GM18873 (cell line): ENCODE data around the gene TNFRSF4.

Source experiments
- ATAC-seq: cut with Tn5 transposase; IDR thresholded peaks from one replicate; pipeline ENCODE4 v1.9.1; 2021; ENCODE audit warnings: mild to moderate bottlenecking, moderate library complexity, moderate number of reproducible peaks; ENCODE audit not compliant: unreplicated experiment, low FRiP score

Gene TNFRSF4

DNA sequence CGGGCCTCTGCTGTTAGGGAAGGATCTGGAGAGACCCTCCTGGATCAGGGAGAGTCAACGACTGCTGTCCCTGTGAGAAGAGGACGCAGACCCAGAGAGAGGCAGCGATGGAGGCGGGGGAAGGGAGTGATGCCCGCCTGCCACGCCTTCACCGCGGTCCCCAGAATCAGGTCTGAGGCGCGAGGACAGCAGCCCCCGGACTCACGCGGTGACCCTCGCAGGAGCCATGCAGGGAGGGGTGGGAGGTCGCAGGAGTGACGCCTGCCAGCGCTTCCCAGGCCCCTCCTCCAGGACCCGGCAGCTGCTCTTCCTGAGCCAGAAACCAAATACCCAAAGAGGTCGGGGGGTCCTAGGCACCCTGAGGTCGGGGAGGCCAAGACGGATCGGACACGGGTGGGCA is 6.2 kb upstream of the TNFRSF4 start:
- no peak for ATAC-seq

DNA sequence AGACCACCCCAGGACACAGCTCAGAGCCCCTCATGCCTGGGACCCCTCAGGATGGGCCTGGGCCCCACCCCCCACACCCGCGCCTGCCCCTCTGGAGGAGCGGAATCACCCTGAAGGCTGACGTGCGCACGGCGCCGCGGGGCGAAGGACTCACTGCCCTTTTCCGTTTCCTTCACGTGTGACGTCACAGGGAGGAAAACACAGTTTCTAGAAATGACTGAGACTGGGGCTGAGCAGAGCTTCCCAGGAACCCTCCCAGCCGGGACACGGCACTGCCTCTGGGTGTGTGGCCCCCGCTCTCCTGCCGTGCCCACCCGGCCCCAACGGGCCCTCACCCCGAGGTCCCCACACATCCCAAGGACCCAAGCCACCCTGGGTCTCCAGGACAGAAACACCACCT is 5.4 kb upstream of the TNFRSF4 start:
- no peak for ATAC-seq

DNA sequence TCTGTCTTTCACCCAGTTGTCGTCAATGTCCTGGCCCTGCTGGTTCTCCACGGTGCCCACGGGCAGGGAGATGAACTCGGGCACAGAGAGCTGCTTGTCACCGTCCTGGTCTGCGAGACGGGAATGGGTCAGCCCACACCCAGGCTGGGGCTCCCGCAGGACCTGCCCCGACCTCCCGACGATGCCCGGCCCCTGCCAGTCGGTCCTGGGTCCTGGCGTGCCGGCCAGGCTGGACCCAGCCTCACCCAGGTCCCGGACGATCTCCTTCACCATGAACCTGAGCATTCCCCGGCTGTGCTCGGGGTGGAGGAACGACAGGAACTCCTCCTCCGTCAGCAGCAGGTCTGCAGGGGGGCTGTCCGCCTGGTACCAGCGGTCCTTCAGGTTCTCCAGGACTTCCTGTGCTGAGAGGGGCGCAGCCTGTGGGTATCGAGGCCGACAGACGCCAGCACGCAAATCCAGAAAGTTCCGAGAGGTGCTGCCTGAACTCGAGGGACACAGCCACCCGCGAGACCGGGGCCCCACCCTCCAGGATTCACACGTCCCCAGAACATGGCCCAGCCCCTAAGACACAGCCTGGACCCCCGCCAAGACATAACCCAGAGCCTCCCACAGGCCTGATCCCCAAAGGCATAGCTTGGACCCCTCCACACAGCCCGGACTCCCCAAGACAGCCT is 4.7 kb upstream of the TNFRSF4 start:
- no peak for ATAC-seq

DNA sequence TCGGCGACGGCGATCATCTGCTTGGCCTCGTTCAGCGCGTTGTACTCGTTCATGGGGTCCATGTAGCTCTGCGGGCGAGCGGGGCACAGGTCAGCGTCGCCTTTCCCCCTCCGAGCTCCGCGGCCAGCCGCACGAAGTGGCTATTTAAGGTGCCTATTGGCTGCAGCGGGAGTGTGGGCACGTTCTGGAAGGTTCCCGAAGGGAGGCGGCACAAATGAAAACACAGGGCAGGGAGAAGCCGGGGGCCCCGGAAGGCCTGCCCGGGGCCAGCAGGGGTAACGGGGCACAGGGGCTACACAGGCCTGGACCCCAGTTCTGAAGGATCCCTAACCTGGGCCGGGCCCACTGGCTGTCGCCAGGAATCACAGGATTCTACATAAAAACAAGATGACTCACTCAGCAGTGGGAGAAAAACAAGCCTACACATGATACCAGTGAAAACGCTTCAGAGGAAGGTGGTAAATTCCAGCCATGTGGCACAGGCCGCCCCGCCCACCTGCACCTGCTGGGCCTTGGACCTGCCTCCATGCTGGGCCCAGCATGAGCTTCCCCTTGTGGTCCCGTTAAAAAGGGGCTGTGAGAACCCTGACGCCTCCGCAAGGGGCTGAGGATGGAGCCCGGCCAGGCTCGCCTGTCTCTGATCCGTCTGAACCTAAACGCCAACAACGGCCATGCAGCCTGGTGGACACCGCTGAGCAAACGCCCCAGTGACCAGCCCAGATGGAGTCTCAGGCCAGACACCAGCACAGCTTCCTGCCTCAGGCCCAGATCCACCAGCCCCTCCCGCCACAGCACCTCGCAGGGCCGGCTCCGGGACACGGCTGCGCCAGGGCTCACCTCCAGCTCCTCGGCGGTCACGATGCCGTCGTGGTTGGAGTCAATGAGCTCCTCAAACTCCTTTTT is 3.9 kb upstream of the TNFRSF4 start:
- ATAC-seq, result no peak

DNA sequence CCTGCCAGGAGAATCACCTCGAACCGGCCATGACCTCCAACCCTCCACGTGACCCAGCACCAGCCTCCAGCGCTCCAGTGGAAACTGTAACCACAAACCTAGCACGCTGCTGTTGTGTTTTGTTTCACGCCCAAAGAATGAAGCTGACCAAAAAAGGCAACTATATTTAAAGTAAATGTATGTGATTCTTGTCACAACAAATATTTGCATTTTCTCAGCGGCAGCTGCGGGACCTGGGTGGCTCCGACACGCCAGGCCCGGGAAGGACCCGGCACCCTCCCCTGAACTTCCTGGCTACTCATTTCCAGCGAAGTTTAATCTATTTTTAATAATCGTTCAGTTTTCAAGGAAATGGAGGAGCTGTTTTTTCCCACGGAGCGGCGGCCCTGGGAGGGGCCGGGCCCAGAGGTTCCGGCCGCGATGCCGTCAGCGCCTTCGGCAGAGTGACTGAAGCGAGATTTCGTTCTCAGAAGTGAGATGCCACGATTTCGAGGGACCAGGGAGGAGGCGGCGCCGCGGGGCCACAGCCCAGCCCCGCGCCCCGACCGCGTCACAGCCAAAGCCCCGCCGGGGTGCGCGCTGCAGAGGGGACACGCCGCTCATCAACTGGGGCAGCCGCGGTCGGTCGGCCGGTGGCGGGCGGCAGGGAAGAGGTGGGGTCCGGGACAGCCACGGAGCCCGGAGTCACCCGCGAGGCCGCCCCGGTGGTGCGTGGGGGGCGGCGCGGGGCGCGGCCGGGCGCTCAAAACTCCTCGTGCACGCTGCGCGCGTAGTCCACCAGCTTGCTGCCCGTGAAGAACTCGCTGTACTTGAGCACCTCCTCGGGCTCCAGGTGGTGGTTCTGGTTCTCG is 3.0 kb upstream of the TNFRSF4 start:
- no peak for ATAC-seq

DNA sequence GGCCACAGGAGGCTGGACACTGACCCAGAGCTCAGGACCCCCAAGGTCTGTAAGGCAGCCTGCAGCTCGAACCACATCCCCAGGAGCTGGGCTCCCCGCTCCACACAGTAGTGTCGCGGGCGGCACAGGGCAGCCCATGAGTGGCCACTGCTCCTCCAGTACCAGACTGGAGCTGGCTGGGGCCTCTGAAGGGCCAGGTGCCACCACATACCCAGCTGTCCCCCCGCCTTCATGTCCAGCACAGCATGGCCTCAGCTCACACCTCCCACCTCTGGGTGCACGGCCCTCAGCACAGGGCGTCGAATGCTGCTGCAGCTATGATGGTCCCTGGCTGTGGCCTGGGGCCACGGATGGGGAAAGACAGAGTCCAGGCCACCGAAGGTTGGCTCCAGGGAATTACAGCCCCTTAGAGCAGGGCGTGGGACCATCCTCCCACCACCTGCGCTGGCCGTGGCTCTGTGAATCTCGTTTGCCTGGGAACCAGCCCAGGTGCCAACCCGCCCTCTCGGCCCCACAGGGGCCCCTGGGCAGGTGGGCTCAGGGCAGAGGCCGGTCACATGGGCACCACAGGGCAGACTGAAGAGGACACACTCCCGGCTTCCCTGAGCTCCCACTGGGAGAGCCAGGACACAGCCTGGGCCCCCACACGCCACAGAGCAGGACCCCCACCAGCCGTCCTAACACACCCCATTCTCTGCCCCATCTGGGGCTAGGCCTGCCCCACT is 2.1 kb upstream of the TNFRSF4 start:
- ATAC-seq, result no peak

DNA sequence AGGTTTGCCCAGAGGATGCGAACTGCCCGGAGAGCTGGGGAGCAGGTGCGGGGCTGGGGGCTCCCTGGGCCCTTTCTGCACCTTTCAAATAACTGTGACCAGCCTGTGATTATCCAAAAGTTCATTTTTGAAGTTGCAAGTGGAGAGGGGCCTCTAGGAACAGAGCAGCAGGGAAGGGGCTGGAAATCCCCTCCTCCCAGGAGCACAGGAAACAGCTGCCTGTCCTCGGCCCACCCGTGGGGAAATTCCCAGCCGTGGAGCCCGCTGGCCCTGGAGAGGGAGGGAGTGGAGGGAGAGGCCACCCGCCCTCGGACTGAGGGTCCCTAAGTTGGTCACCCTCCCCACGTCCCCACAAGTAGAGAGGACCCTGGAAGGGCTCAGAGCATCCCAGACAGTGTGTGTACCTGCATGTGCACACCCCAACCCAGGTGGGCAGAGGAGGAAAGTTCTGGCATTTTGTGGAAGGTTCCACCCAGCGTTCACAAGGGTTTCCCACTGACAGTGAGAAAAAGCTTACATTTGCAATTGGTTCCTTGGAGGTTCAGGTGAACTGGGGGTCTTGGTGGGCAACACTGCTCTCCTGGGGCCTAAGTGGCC is 1.2 kb upstream of the TNFRSF4 start:
- ATAC-seq, result no peak

DNA sequence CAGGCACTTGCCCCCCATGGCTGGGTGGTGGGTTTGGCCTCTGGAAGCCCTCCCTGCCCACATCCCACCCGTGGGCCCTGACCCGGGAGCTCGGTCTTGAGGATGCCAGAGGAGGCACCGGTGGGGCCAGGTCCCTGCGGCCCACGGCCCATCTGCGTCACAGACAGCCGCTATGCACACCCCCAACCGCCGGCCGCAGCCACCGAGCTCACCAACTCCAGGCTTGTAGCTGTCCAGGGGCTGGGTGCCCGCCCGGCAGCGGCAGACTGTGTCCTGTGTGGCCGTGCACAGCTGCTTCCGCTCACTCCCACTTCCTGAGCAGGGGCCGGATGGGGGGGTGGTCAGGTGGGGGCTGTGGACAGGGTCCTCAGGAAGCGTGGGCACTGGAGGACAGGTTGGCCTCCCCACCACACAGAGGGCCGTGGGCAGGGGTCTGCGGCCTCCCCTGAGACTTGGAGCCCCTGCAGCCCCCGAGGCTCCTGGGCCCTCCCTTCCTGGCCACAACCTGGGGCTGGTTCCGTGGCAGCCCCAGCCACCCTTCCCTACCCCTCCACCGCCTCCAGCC is 1.1 kb downstream of the TNFRSF4 start:
- ATAC-seq, result no peak

DNA sequence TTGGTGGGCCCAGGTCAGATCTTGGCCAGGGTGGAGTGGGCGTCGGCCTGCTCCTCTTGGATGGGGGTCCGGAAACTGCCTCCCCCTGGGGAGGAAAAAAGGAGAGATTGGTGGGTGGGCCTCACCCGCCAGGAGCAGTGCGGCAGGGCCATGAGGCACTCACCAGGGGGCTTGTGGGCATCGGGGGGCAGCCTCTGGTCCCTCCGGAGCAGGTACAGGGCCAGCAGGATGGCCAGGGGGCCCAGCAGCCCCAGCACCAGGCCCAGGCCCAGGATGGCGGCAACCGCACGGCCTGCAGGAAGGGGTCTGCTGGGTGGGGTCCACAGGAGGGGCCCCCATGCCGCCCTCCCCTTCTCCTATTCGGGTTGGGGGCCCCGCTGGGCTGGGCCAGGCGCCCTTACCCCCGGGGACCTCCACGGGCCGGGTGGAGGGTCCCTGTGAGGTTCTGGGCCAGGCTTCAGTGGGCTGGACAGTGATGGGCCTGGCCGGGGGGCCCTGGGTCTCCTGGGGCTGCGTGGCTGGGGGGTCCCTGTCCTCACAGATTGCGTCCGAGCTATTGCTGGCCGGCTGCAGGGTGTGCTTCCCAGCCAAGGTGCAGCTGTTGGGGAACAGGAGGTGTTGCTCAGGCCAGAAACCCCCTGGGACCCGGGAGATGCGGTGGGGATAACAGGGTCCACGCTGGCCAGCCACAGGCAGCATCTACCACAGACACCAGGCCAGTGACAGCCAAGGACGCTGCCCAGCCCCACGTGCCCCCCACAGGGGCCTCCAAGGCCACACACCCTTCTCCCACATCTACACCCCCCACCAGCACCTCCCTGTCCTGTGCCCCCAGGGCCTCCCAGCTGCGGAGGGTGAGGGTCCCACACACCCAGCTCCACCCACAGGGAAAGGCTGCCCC is 2.2 kb downstream of the TNFRSF4 start:
- ATAC-seq, result no peak

DNA sequence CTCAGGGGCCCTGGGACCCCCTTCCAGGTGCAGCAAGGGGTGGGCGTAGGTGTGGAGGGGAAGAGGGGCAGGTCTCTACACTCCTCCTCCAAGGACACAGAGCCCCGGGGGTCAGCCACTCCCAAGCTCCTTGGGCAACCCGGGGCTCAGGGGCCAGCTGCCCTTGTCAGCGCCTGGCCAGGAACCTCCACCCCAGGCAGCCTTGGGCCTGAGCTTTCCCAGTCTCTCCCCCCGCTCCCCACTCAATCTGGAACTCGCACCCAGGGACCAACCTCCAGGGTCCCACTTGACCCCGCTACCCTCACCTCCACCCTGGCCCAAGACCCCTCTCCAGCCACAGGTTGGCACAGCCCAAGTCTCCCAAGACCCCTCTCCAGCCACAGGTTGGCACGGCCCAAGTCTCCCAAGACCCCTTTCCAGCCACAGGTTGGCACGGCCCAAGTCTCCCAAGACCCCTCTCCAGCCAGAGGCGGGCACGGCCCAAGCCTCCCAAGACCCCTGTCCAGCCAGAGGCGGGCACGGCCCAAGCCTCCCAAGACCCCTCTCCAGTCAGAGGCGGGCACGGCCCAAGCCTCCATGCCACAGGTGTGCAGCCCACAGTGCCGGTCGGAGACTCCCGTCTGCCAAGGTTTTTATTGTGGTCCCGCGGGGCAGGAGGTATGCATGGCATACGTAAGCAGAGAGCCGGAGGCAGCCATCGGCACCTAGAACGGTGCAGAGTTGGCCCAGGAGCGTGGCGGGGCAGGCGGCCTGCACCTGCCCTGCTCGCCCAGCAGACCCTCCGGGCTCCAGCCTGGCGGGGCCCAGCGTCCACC is 3.0 kb downstream of the TNFRSF4 start:
- no peak for ATAC-seq

DNA sequence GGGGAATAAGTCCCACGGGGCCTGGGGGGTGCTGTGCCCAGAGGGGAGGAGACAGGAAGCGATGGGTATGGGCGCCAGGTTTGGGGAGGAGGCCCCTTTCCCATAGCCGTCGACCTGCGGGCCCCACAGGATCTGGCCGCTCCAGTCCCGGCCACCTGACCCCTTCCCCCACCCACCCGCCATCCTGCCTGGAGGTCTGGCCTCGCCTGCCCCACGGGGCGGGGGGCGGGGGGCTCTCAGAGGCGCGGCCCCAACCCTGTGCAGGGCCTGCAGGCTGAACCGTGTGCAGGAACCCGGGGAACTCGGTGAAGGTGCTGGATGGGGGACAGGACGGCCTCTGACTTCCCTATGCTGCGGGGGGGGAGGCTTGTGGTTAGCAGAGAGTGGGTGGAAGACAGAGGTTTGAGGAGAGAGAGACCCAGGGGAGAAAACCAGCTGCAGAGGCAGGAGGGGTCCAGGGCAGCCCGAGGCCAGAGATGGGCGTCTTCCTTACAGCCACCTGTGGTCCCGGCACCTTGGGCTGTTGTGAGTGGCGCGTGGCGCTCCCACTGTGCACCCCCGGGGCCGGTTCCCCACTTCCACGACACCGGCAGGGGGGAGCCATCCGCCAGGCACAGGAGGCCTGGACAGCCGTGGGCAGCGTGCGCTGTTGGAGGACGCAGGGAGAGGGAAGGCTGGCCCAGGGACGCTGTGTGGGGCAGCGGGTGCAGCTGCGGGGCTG is 5.1 kb downstream of the TNFRSF4 start:
- ATAC-seq, result no peak

DNA sequence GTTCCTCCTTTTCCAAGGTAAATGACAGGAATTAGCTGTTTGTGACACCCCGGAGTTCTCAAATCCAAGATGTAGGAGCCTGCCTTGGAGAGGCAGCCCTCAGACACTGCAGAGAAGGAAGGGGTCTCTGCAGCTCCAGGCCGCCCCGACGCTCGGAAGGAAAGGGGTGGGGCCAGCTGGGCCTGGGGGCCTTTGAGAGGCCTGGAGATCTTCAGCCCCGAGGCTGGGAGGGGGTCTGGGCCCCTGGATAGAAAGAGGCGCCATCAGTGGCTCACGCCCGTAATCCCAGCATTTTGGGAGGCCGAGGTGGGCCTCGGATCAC is 6.4 kb downstream of the TNFRSF4 start:
- no peak for ATAC-seq

DNA sequence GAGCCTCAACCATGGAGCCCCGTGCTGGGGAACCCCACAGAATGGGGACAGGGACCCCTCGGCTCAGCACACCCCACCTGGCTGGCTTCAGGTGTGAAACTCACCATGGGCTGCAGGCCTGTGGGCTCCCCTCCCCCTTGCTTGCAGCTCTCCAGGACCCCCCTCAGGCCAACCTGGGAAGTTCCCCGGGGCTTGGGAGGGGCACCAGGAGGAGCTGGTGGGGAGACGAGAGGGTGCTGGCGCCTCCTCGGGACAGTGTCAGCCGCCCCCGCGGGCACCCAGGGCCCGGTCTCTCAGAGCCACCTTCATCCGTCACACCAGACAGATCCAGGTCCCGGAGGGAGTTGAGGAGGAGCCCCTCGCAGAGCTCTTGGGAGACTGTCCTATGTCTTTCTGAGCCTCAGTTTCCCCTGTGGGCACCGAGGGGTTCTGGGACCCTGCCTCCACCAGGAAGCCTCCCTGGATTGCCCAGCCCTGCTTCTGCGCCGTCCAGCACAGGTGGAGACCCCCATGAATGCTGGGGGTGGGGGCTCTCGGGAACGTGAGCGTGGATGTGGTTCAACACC is 6.9 kb downstream of the TNFRSF4 start:
- ATAC-seq, result no peak

DNA sequence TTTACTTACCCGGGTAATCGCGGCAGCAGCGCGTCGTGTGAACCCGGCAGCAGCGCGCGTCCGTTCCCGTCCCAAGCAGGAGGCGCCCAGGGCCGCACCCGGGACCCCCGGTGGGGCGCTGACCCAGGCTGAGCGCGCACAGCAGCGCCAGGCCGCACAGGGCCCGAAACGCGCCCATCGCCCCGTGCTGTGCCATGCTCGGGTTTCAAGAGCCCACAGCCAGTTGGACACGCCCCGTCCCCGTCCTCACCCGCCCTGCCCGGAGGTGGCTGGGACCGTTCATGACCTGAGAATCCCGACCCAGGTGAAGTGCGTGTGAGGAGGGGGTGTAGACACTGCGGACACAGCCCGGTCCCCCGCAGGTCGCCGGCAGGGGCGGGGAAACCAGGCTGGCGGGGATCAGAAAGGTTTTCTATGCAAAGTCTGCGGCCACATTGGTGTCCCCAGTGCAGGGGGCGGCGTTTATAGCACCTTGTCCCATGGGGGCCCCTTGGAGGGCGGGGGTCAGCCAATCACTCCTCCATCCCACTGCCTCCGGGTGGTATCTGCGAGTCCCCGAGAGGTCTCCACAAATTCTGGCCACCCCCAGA is 7.5 kb downstream of the TNFRSF4 start, which contains the start of gene TNFRSF18:
TNFRSF18 (minus strand) TSS at position 217 of the 590 bp plus-strand sequence; CDS start at position 196, 21 bp downstream.
- no peak for ATAC-seq

DNA sequence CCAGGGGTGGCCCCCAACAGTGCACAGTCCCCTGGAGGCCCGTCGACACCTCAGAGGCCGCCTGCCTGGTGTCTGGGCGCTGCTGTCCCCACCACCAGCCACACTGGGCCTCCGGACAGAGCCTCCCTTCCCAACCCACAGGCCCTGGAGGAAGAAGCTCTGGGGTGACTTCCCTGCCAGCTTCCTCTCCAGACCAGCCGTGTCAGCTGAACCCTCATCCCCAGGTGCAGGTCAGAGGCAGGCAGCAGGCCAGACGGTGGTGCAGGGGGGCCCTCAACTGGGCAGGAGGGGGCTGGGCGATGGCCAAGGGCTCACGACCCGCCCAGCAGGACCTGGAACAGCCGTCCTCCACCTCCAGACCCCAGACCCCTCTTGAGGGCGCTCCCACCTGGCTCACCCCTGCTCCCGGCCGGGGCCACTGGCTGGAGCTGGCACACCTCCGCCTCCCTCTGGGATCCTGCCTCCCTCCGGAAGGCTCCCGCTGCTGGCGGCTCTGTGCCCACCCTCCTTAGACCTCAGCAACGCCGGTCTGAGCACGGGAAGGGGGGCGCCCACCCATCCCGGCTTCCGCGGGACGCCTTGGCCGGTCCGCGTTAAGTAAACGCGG is 8.1 kb downstream of the TNFRSF4 start:
- ATAC-seq, result no peak
